OCI-LY7 (cell line): ENCODE results near the gene FUCA2. TPM values are rescaled to one million over a fixed set of nuclear protein-coding genes. Genes with fewer than 3 reads are reported as not detected.

Source experiments
- BruUV-seq: library from RNA; stranded (reverse); fragments of 400-500 nt; replicated peaks from 2 replicates; lab custom pipeline; 2021; lab: Mats Ljungman, UMichigan
- CTCF ChIA-PET: fragments of 300-600 bp; sonication (Branson Sonifier 250); formaldehyde crosslinking; loops from one replicate; lab custom pipeline; 2022; ENCODE audit warnings: antibody characterized with exemption; ENCODE audit not compliant: unreplicated experiment; lab: Charles Lee
- POLR2A ChIA-PET: fragments of 300-600 bp; sonication (Branson Sonifier 250); formaldehyde crosslinking; loops from one replicate; lab custom pipeline; 2022; ENCODE audit warnings: antibody characterized with exemption; lab: Charles Lee
- DNase-seq: peaks from one replicate; pipeline ENCODE4 v3.0.0-alpha.2; 2015; ENCODE audit warnings: low spot score
- H2AFZ ChIP-seq: fragments of 200-600 bp; sonication (generic), shearing (Covaris generic); 2 replicates; pipeline ENCODE4 v1.6.1; 2014; ENCODE audit warnings: mild to moderate bottlenecking, antibody characterized with exemption, low read length, moderate library complexity
- H3K27ac ChIP-seq: fragments of 200-600 bp; sonication (generic); 2 replicates; pipeline ENCODE4 v1.5.1; 2014; ENCODE audit warnings: mixed run types, low read depth, mild to moderate bottlenecking, moderate library complexity, low read length, inconsistent platforms; ENCODE audit not compliant: poor library complexity, severe bottlenecking
- H3K36me3 ChIP-seq: fragments of 200-600 bp; sonication (generic); 2 replicates; pipeline ENCODE4 v1.6.1; 2014; ENCODE audit warnings: mild to moderate bottlenecking, antibody characterized with exemption, low read length, moderate library complexity, mixed read lengths; ENCODE audit not compliant: insufficient read depth
- H3K4me1 ChIP-seq: fragments of 200-600 bp; sonication (generic); 2 replicates; pipeline ENCODE4 v1.5.1; 2014; ENCODE audit warnings: mild to moderate bottlenecking, low read length; ENCODE audit not compliant: insufficient read depth, poor library complexity, severe bottlenecking
- H3K4me2 ChIP-seq: fragments of 200-600 bp; sonication (generic); 2 replicates; pipeline ENCODE4 v1.6.1; 2014; ENCODE audit warnings: mild to moderate bottlenecking, low read length
- H3K4me3 ChIP-seq: fragments of 200-600 bp; sonication (generic); 2 replicates; pipeline ENCODE4 v1.5.1; 2014; ENCODE audit warnings: mild to moderate bottlenecking, low read depth, low read length; ENCODE audit not compliant: poor library complexity, severe bottlenecking
- H3K79me2 ChIP-seq: fragments of 200-600 bp; sonication (generic); 2 replicates; pipeline ENCODE4 v1.6.1; 2016; ENCODE audit warnings: low read depth, mild to moderate bottlenecking, low read length, moderate library complexity, mixed read lengths; ENCODE audit not compliant: insufficient read depth
- H3K9me2 ChIP-seq: fragments of 200-600 bp; sonication (generic); 2 replicates; pipeline ENCODE4 v1.6.1; 2016; ENCODE audit warnings: mild to moderate bottlenecking, low read length, mixed read lengths; ENCODE audit not compliant: insufficient read depth
- H3K9me3 ChIP-seq: fragments of 200-600 bp; sonication (generic); 2 replicates; pipeline ENCODE4 v1.6.1; 2014; ENCODE audit warnings: mild to moderate bottlenecking, mixed run types, low read length, mixed read lengths
- H4K20me1 ChIP-seq: fragments of 200-600 bp; sonication (generic); 2 replicates; pipeline ENCODE4 v1.6.1; 2014; ENCODE audit warnings: mild to moderate bottlenecking, antibody characterized with exemption, low read length, moderate library complexity, mixed read lengths; ENCODE audit not compliant: insufficient read depth
- CTCF ChIP-seq: fragments of 200-600 bp; sonication (generic); conservative IDR thresholded peaks from 2 replicates; pipeline ENCODE4 v1.5.1; 2014; ENCODE audit warnings: mild to moderate bottlenecking, antibody characterized with exemption, low read length, moderate library complexity, mixed read lengths
- EZH2phosphoT487 ChIP-seq: fragments of 200-600 bp; sonication (generic); IDR thresholded peaks from 2 replicates; pipeline ENCODE4 v1.6.1; 2018; ENCODE audit warnings: low read depth, borderline replicate concordance, mild to moderate bottlenecking, mixed run types, antibody characterized with exemption, low read length, moderate library complexity, mixed read lengths
- intact Hi-C: fragments of 100-400 bp; cut with micrococcal nuclease; formaldehyde crosslinking; loops from one replicate; pipeline ENCODE4 v1.10.0; 2022; ENCODE audit not compliant: unreplicated experiment
- total RNA-seq, 2 experiments: library from RNA; depleted of rRNA in 1 of 2; stranded (reverse); fragments of >200 nt in 1 of 2; shearing (Covaris generic) in 1 of 2; gene quantifications; 2 replicates each; pipeline ENCODE4 v1.2.3, GENCODE V29; 2014 to 2022

The FUCA2 gene
- total RNA-seq, 2 experiments from 2014 or later = not detected

GRCh38 chr6:143451531-143451930, 60.0 kb downstream of the FUCA2 start:
- DNase-seq = no peak
- BruUV-seq = no TSS peak
- H3K9me2 ChIP-seq = no peaks in the 10 kb centered on the region
- peaks cover 36% of the 10 kb centered on the region for H3K4me1 ChIP-seq
- H3K27ac ChIP-seq = peak overlapping the region; percentile 56
- H3K4me2 ChIP-seq = peak overlapping the region; percentile 90
- H3K79me2 ChIP-seq = peaks cover 67% of the 10 kb centered on the region
- H4K20me1 ChIP-seq = no peaks in the 10 kb centered on the region
- TF ChIP-seq CTCF (no peak), EZH2phosphoT487 (no peak)
- intact Hi-C loops = loop anchor here (2.0 to 10.0 kb wide), 6 partner anchors 85 to 1307 kb away; partner anchors contain the start of genes HIVEP2, LTV1, NMBR and VTA1
- CTCF ChIA-PET = no interaction called here
- H3K9me3 ChIP-seq = no peaks in the 10 kb centered on the region
- peaks cover 16% of the 10 kb centered on the region; the same call in 1 of the 2 replicates for H3K36me3 ChIP-seq
- peak overlapping the region; percentile 94 for H3K4me3 ChIP-seq
- peak overlapping the region; percentile 81; the same call in 1 of the 2 replicates for H2AFZ ChIP-seq
- POLR2A ChIA-PET = interaction anchor here (1.0 kb wide), 1 partner anchor 11 kb away, joined by 5 read pairs; no protein-coding TSS in a partner anchor

GRCh38 chr6:143450453-143451371, 60.8 kb downstream of the FUCA2 start, which contains the start of the genes ADAT2 and PEX3:
Gene ADAT2, minus strand, starts transcription at chr6:143450695. Its CDS starts 37 bp downstream, at chr6:143450658.
Gene PEX3, plus strand, starts transcription at chr6:143450805. Its CDS starts 238 bp downstream, at chr6:143451043.
- TF ChIP-seq EZH2phosphoT487 (no peak), CTCF (no peak)
- POLR2A ChIA-PET = interaction anchor here (1.0 to 2.0 kb wide), 4 partner anchors 9 to 393 kb away, joined by 3 to 9 read pairs (median 4); partner anchors contain the start of gene LTV1
- Histone ChIP-seq H3K79me2 (peaks cover 75% of the 10 kb centered on the region), H3K4me1 (peaks cover 36% of the 10 kb centered on the region), H3K27ac (peak within 1 kb of the TSS; percentile 72), H3K36me3 (peaks cover 16% of the 10 kb centered on the region; the same call in 1 of the 2 replicates), H4K20me1 (no peaks in the 10 kb centered on the region), H3K4me3 (peak within 1 kb of the TSS; percentile 94), H3K9me3 (no peaks in the 10 kb centered on the region), H3K9me2 (no peaks in the 10 kb centered on the region), H3K4me2 (peak within 1 kb of the TSS; percentile 90), H2AFZ (peak within 1 kb of the TSS; percentile 97)
- intact Hi-C loops = loop anchor here (2.0 to 10.0 kb wide), 6 partner anchors 86 to 1306 kb away; partner anchors contain the start of genes HIVEP2, LTV1, NMBR and VTA1
- DNase-seq = peak; percentile 95
- CTCF ChIA-PET = no interaction called here
- BruUV-seq = TSS peak; percentile 75
